Measurements from ENCODE around the gene STIMATE.

DNA sequence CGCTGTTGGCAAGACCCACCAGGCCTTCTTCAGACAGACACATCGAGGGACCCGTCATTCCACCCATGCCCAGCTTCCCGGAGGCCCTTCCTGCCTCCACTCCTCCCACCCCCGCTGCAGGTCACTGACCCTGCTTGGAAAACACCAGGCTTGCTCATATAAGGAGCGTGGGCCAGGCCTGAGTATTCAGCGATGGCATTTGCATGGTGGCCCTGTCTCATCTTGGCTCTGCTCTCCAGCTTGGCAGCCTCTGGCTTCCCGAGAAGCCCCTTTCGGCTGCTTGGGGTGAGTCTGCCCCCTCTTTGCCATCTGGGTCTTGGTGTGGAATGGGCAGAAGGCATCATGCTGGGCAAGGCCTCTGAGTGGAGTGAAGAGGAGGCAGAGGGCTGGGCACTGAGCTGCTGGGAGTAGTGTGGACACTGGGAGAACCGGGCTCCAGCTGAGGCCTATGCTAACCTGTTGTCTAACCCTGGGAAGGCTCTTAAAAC, 102.7 kb downstream of the STIMATE start, which contains the start of gene ITIH3:
- TF ChIP-seq, protein P1, sequence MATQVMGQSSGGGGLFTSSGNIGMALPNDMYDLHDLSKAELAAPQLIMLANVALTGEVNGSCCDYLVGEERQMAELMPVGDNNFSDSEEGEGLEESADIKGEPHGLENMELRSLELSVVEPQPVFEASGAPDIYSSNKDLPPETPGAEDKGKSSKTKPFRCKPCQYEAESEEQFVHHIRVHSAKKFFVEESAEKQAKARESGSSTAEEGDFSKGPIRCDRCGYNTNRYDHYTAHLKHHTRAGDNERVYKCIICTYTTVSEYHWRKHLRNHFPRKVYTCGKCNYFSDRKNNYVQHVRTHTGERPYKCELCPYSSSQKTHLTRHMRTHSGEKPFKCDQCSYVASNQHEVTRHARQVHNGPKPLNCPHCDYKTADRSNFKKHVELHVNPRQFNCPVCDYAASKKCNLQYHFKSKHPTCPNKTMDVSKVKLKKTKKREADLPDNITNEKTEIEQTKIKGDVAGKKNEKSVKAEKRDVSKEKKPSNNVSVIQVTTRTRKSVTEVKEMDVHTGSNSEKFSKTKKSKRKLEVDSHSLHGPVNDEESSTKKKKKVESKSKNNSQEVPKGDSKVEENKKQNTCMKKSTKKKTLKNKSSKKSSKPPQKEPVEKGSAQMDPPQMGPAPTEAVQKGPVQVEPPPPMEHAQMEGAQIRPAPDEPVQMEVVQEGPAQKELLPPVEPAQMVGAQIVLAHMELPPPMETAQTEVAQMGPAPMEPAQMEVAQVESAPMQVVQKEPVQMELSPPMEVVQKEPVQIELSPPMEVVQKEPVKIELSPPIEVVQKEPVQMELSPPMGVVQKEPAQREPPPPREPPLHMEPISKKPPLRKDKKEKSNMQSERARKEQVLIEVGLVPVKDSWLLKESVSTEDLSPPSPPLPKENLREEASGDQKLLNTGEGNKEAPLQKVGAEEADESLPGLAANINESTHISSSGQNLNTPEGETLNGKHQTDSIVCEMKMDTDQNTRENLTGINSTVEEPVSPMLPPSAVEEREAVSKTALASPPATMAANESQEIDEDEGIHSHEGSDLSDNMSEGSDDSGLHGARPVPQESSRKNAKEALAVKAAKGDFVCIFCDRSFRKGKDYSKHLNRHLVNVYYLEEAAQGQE (tag by site-specific recombination; IDR thresholded peaks at IDR 0.05), result no peak
- TF ChIP-seq KLF8 (tag by site-specific recombination; IDR thresholded peaks at IDR 0.05) (no peak), ZNF24 (tag by site-specific recombination; IDR thresholded peaks at IDR 0.05) (no peak), GLI4 (tag by site-specific recombination; IDR thresholded peaks at IDR 0.05) (no peak), BCL11B (tag by site-specific recombination; IDR thresholded peaks at IDR 0.05; ENCODE audit: low read depth) (no peak), ZNF561 (tag by site-specific recombination; IDR thresholded peaks at IDR 0.05; ENCODE audit: borderline replicate concordance) (no peak), ZNF433 (tag by site-specific recombination; IDR thresholded peaks at IDR 0.05; ENCODE audit: low read depth) (no peak)
- TF ChIP-seq, protein P2, sequence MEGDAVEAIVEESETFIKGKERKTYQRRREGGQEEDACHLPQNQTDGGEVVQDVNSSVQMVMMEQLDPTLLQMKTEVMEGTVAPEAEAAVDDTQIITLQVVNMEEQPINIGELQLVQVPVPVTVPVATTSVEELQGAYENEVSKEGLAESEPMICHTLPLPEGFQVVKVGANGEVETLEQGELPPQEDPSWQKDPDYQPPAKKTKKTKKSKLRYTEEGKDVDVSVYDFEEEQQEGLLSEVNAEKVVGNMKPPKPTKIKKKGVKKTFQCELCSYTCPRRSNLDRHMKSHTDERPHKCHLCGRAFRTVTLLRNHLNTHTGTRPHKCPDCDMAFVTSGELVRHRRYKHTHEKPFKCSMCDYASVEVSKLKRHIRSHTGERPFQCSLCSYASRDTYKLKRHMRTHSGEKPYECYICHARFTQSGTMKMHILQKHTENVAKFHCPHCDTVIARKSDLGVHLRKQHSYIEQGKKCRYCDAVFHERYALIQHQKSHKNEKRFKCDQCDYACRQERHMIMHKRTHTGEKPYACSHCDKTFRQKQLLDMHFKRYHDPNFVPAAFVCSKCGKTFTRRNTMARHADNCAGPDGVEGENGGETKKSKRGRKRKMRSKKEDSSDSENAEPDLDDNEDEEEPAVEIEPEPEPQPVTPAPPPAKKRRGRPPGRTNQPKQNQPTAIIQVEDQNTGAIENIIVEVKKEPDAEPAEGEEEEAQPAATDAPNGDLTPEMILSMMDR (tag by site-specific recombination; IDR thresholded peaks at IDR 0.05), result no peak
- TF ChIP-seq, protein P3, sequence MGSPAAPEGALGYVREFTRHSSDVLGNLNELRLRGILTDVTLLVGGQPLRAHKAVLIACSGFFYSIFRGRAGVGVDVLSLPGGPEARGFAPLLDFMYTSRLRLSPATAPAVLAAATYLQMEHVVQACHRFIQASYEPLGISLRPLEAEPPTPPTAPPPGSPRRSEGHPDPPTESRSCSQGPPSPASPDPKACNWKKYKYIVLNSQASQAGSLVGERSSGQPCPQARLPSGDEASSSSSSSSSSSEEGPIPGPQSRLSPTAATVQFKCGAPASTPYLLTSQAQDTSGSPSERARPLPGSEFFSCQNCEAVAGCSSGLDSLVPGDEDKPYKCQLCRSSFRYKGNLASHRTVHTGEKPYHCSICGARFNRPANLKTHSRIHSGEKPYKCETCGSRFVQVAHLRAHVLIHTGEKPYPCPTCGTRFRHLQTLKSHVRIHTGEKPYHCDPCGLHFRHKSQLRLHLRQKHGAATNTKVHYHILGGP (tag by site-specific recombination; IDR thresholded peaks at IDR 0.05), result no peak

Data from HEK293 (cell line).